ENCODE data around the gene HDAC7. TPM values are rescaled to one million over a fixed set of nuclear protein-coding genes. Genes with fewer than 3 reads are reported as not detected.

The HDAC7 gene
- total and polyA plus RNA-seq, 2 experiments from 2014 or later, result 41.3 to 60.1 TPM

- H3K4me1 Mint-ChIP-seq, result peaks cover 64% of the 10 kb centered on the region
- no peak overlapping the region for H3K4me2 ChIP-seq
These were observed 64.8 kb downstream of the HDAC7 start for GRCh38 chr12:47754881-47755280.

More at GRCh38 chr12:47754881-47755280, 64.8 kb downstream of the HDAC7 start:
- H2AFZ ChIP-seq, result no peak overlapping the region
- Mint-ChIP-seq H3K9me3 (no peaks in the 10 kb centered on the region), H3K36me3 (ENCODE audit: low read depth) (peaks cover 2% of the 10 kb centered on the region; the same call in 1 of the 3 replicates), H3K27me3 (ENCODE audit: insufficient read depth, low read depth, poor library complexity) (peaks cover 3% of the 10 kb centered on the region), H3K4me3 (no peak overlapping the region), H3K27ac (no peak overlapping the region)
- no peak overlapping the region for H3K4me3 ChIP-seq
- no peaks in the 10 kb centered on the region for H3F3A ChIP-seq (replicated peaks; ENCODE audit: low read depth)
- no peaks in the 10 kb centered on the region for H3K36me3 ChIP-seq (ENCODE audit: insufficient read depth)
- ATAC-seq (no peak), DNase-seq (ENCODE audit: low spot score) (no peak)
- TF ChIP-seq JUNB (IDR thresholded peaks at IDR 0.05; ENCODE audit: unreplicated experiment) (no peak), EZH2 (IDR thresholded peaks at IDR 0.05; ENCODE audit: low read depth, unreplicated experiment) (no peak), ZNF462 (CRISPR knock-in tag; IDR thresholded peaks at IDR 0.05) (no peak), ZNF331 (CRISPR knock-in tag; IDR thresholded peaks at IDR 0.05; ENCODE audit: low read depth) (no peak), NANOG (IDR thresholded peaks at IDR 0.05; ENCODE audit: borderline replicate concordance) (no peak), CREB1 (CRISPR knock-in tag; IDR thresholded peaks at IDR 0.05; ENCODE audit: low read depth) (no peak), ETS1 (IDR thresholded peaks at IDR 0.05) (no peak), STAT1 (IDR thresholded peaks at IDR 0.05; ENCODE audit: unreplicated experiment) (no peak), EZH2phosphoT487 (IDR thresholded peaks at IDR 0.05; ENCODE audit: unreplicated experiment) (no peak), POLR2AphosphoS5 (IDR thresholded peaks at IDR 0.05; ENCODE audit: low read depth) (no peak), ZNF114 (CRISPR knock-in tag; IDR thresholded peaks at IDR 0.05) (no peak), CTCF (conservative IDR thresholded peaks at IDR 0.05; ENCODE audit: low read depth in 2 of 2) (no peak), REST (IDR thresholded peaks at IDR 0.05; ENCODE audit: unreplicated experiment) (no peak)
- no peaks in the 10 kb centered on the region for H3K79me2 ChIP-seq (replicated peaks; ENCODE audit: insufficient read depth)
- H3K27ac ChIP-seq (ENCODE audit: low read depth), result no peak overlapping the region
- no peaks in the 10 kb centered on the region for H4K20me1 ChIP-seq (replicated peaks; ENCODE audit: insufficient read depth)
- H3K27me3 ChIP-seq (ENCODE audit: insufficient read depth), result no peaks in the 10 kb centered on the region
- peaks cover 35% of the 10 kb centered on the region for H3K4me1 ChIP-seq (ENCODE audit: insufficient read depth)
- H3K9me2 ChIP-seq (ENCODE audit: insufficient read depth), result no peaks in the 10 kb centered on the region

Measured in GM23338 (cell line).